Stimulated activated naive CD8-positive, alpha-beta T cell treated with anti-CD3 and anti-CD28 coated beads, Interleukin-15, Interleukin-2, amounts not matched to agents 100 ng/mL and 50 ng/mL, for 24 hours (primary cell): ENCODE data around the gene MAN2B2.

ENCODE experiments used
- H3K27ac Mint-ChIP-seq: one replicate; pipeline ENCODE4 v1.8.0; 2021; ENCODE audit warnings: mild to moderate bottlenecking, mixed read lengths
- H3K27me3 Mint-ChIP-seq: one replicate; pipeline ENCODE4 v1.8.0; 2021; ENCODE audit warnings: mixed read lengths
- H3K36me3 Mint-ChIP-seq: one replicate; pipeline ENCODE4 v1.8.0; 2021; ENCODE audit warnings: low read depth, mixed read lengths
- H3K4me1 Mint-ChIP-seq: one replicate; pipeline ENCODE4 v1.8.0; 2021; ENCODE audit warnings: low read depth, mixed read lengths
- H3K4me3 Mint-ChIP-seq: one replicate; pipeline ENCODE4 v1.8.0; 2021; ENCODE audit warnings: mild to moderate bottlenecking, mixed read lengths
- H3K9me3 Mint-ChIP-seq: one replicate; pipeline ENCODE4 v1.8.0; 2021; ENCODE audit warnings: mixed read lengths

The MAN2B2 gene

DNA sequence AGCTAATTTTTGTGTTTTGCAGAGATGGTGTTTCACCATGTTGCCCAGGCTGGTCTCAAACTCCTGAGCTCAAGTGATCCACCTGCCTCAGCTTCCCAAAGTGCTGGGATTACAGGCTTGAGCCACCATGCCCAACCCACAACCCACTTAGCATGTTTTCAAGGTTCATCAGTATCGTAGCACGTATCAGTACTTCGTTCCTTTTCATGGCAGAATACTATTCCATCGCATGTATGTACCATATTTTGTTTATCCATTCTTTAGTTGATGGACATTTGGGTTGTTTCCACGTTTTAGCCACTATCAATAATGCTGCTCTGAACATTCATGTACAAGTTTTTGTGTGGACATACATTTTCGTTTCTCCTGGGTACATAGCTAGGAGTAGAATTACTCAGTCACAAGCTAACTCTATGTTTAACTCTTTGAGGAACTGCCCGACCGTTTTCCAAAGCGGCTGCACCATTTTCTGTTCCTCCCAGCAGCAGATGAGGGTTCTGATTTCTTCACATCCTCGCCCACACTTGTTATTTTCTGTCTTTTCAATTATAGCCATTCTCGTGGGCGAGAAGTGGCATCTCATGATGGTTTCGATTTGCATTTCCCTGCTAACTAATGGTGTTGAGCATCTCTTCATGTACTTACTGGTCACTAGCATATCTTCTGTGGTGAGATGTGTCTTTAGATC, 32.5 kb downstream of the MAN2B2 start:
- Mint-ChIP-seq H3K4me1 (peaks cover 14% of the 10 kb centered on the region), H3K27ac (no peak overlapping the region), H3K36me3 (peaks cover 73% of the 10 kb centered on the region)

DNA sequence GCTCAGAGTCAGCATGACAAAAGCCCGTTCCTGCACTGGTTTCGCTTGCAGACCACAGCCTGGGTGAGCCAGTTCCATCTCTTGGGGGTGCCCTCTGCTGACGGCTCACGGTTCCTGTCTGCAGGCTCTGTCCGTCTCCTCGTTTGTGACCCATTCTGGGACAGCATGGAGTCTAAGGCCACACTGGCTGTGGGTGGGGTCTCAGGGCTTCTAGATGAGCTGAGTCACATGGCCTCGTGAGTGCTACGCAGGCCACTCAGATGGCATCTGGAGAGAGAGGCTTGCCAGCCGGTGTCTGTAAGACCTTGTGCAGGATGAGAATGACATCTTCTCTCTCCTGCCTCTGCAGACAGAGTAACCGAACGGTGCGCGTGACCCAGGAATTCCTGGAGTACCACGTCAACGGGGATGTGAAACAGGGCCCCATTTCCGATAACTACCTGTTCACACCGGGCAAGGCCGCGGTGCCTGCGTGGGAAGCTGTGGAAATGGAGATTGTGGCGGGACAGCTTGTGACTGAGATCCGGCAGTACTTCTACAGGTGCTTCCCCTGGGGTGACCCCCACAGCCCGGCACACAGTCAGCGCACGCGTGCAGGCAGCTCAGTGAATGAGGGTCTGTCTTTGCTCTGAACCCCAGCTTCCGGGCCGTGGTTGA, 33.9 kb downstream of the MAN2B2 start:
- Mint-ChIP-seq H3K9me3 (no peaks in the 10 kb centered on the region), H3K27ac (no peak overlapping the region), H3K4me3 (no peak overlapping the region)

More for the DNA sequence above, 32.5 kb downstream of the MAN2B2 start:
- Mint-ChIP-seq H3K9me3 (no peaks in the 10 kb centered on the region), H3K4me3 (no peak overlapping the region), H3K27me3 (no peaks in the 10 kb centered on the region)

GRCh38 chr4:6609415-6610079, 34.6 kb downstream of the MAN2B2 start:
- H3K9me3 Mint-ChIP-seq, result no peaks in the 10 kb centered on the region
- peaks cover 53% of the 10 kb centered on the region for H3K36me3 Mint-ChIP-seq
- H3K4me3 Mint-ChIP-seq, result no peak overlapping the region
- H3K27ac Mint-ChIP-seq, result no peak overlapping the region
- H3K27me3 Mint-ChIP-seq, result no peaks in the 10 kb centered on the region
- H3K4me1 Mint-ChIP-seq, result peaks cover 14% of the 10 kb centered on the region

More for the DNA sequence above, 33.9 kb downstream of the MAN2B2 start:
- peaks cover 14% of the 10 kb centered on the region for H3K4me1 Mint-ChIP-seq
- H3K27me3 Mint-ChIP-seq, result no peaks in the 10 kb centered on the region
- peaks cover 60% of the 10 kb centered on the region for H3K36me3 Mint-ChIP-seq

DNA sequence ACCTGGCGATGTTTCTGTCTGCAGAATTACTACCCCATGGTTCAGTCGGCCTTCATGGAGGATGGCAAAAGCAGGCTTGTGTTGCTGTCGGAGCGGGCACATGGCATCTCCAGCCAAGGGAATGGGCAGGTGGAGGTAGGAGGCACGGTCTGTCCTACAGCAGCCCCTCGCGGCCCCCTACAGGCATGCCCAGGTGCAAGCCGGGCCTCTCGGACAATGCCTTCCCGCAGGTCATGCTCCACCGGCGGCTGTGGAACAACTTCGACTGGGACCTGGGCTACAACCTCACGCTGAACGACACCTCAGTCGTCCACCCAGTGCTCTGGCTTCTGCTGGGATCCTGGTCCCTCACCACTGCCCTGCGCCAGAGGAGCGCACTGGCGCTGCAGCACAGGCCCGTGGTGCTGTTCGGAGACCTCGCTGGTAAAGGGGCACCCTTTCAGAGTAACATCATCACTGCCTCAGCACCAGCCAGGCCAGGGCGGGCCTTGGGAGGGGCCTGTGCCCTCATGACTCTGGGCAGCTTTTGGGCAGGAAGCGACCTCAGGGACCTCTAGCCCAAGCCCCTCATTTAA, 36.0 kb downstream of the MAN2B2 start:
- H3K27me3 Mint-ChIP-seq, result no peaks in the 10 kb centered on the region
- no peak overlapping the region for H3K27ac Mint-ChIP-seq
- peaks cover 41% of the 10 kb centered on the region for H3K36me3 Mint-ChIP-seq
- H3K4me1 Mint-ChIP-seq, result peaks cover 14% of the 10 kb centered on the region
- no peak overlapping the region for H3K4me3 Mint-ChIP-seq
- no peaks in the 10 kb centered on the region for H3K9me3 Mint-ChIP-seq

- Mint-ChIP-seq H3K36me3 (peaks cover 42% of the 10 kb centered on the region), H3K27me3 (no peaks in the 10 kb centered on the region), H3K4me3 (no peak overlapping the region), H3K4me1 (peaks cover 8% of the 10 kb centered on the region), H3K27ac (no peak overlapping the region), H3K9me3 (no peaks in the 10 kb centered on the region)
Observed at GRCh38 chr4:6612961-6613675, 38.1 kb downstream of the MAN2B2 start.

DNA sequence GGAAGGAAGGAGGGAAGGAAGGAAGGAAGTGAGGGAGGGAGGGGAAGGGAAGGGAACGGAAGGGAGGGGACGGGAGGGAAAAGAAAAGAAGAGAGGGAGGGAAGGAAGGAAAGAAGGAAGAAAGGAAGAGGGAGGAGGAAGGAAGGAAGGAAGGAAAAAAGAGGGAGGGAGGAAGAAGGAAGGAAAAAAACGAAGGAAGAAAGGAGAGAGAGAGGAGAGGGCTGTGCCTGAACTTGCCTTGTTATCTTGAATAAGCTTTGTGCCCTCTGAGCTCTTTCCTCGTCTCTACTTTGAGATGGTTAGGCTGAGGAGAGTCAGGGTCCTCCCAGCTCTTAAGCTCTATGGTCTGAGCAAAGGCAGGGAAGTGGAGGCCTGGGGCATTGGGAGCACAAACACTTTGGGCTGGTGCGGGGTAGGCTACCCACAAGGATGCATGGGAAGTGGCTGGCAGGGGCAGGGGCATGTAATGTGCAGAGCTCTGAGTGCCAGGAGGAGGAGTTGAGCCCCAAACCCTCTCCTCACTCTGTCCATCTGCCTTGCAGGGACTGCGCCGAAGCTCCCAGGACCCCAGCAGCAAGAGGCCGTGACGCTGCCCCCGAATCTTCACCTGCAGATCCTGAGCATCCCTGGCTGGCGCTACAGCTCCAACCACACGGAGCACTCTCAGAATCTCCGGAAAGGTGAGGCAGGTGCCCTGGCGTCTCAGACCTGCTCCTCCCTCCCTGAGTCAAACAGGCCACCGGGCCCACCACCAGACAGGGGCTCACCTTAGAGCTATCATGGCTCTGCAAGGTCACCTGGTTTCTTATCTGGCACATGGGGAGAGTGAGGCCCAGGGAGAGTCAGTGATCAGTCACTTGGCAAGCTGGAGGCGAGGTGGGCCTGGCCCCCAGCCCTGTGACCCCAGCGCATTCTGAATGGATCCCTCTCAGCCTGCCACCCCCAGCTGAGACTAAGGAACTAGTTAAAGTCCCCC, 39.0 kb downstream of the MAN2B2 start:
- no peaks in the 10 kb centered on the region for H3K27me3 Mint-ChIP-seq
- H3K9me3 Mint-ChIP-seq, result no peaks in the 10 kb centered on the region
- H3K27ac Mint-ChIP-seq, result peak overlapping the region; percentile 52
- H3K4me1 Mint-ChIP-seq, result no peaks in the 10 kb centered on the region
- peaks cover 39% of the 10 kb centered on the region for H3K36me3 Mint-ChIP-seq
- H3K4me3 Mint-ChIP-seq, result no peak overlapping the region

GRCh38 chr4:6614701-6615230, 39.8 kb downstream of the MAN2B2 start:
- H3K4me3 Mint-ChIP-seq, result no peak overlapping the region
- no peaks in the 10 kb centered on the region for H3K27me3 Mint-ChIP-seq
- no peaks in the 10 kb centered on the region for H3K4me1 Mint-ChIP-seq

DNA sequence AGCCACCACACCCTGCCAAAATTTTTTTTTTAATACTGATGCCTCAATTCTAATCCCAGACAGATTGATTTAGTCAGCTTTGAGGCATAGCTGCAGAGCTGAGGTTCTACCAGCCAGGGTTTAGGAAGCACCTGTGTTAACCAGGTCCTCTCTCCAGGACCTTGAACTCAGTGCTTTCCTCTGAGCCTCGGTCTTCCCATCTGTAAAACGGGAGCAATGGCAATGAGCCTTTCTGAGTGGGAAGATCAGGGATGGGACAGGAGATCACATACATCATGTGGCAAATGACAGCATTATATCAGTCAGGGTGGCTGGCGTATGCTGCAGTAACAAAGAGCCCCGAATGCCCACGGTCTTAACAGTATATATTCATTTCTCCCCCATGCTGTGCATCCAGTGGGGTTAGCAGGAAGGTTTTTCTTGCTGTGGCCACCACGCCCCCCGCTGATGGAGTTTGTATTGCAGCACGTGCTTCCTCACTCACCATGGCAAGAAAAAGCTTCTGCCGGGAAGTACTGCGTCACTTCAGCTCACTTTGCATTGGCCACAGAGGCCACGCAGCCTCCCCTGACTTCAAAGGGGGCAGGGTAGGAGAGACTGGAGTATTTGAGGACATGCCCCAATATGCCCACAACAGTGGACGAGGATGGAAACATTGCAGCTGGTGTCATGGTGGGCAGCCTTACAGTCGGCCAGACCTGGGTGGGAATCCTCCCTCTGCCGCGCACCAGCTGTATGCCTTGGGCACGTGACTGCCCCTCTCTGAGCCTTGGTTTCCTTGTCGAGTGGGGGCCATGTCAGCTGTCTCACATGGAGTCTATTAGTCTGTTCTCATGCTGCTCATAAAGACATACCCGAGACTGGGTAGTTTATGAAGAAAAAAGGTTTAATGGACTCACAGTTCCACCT, 41.4 kb downstream of the MAN2B2 start:
- Mint-ChIP-seq H3K36me3 (peaks cover 35% of the 10 kb centered on the region), H3K27me3 (no peaks in the 10 kb centered on the region), H3K27ac (no peak overlapping the region), H3K9me3 (no peaks in the 10 kb centered on the region), H3K4me1 (no peaks in the 10 kb centered on the region), H3K4me3 (no peak overlapping the region)

More at GRCh38 chr4:6614701-6615230, 39.8 kb downstream of the MAN2B2 start:
- no peaks in the 10 kb centered on the region for H3K9me3 Mint-ChIP-seq
- H3K27ac Mint-ChIP-seq, result no peak overlapping the region
- H3K36me3 Mint-ChIP-seq, result peaks cover 35% of the 10 kb centered on the region

DNA sequence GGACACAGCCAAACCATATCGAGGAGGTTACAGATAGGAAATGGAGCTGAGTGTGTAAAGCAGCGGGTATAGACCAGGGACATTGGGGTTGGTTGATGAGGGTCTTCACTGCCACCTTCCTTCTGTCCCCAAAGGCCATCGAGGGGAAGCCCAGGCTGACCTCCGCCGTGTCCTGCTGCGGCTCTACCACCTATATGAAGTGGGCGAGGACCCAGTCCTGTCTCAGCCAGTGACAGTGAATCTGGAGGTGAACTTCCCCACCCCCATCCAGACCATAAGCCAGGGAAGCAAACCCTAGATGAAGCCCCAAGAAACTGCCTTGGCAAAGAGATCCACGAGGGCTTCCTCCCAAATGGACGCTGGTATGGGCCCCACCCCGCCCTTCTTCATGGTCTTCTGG, 42.3 kb downstream of the MAN2B2 start:
- Mint-ChIP-seq H3K36me3 (peaks cover 36% of the 10 kb centered on the region), H3K4me3 (no peak overlapping the region), H3K27me3 (no peaks in the 10 kb centered on the region), H3K9me3 (no peaks in the 10 kb centered on the region), H3K27ac (no peak overlapping the region), H3K4me1 (no peaks in the 10 kb centered on the region)

DNA sequence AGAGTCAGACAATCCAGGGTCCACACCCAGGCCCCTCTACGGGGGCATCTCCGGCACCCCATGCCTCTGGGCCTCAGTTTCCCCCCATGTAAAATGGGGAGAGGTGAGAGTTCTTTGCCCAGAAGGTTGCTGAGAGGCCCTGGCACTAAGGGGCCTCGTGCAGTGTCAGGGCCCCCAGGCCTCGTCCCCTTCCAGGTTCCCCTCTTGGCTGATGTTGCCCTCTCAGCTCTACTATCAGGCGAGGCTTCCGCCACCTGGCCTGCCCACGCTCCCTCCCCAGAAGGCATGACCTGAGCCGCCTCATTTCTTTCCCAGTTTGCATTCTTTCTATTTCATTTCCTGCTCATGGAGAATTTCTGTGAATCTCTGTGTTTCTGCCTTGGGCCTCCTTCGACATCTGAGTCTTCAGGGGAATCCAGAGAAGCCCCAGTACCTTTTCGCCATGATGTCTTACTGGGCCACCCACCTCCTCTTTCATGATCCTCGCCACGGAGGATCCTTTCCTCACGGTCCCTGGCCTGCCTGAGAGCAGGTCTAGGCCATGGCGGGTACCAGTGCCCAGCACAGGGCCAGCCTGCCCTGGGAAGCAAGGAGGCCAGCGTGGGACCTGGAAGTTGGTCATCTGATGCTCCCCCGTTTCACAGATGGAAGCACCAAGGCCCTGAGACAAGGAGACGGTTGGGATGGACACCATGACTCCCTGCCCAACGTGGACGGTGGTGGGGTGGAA, 43.6 kb downstream of the MAN2B2 start:
- no peaks in the 10 kb centered on the region for H3K27me3 Mint-ChIP-seq
- no peaks in the 10 kb centered on the region for H3K9me3 Mint-ChIP-seq
- no peaks in the 10 kb centered on the region for H3K4me1 Mint-ChIP-seq
- H3K27ac Mint-ChIP-seq, result no peak overlapping the region
- H3K4me3 Mint-ChIP-seq, result no peak overlapping the region
- peaks cover 35% of the 10 kb centered on the region for H3K36me3 Mint-ChIP-seq

DNA sequence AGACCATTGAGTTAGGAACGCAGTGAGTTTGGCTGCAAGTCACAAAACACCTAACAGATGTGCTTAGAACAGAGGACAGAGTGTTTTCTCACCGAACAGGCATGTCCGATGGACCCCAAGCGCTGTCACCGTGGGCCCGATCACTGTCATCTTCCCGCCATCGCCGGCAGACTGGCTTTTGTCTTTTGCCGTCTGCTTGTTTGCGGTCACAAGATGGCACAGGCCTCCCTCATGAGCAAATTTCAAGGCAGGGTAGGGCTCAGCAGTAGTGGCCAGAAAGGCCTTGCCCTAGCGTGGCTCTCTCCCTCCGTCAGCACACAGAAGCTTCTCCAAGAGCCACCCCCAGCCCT, 44.1 kb downstream of the MAN2B2 start:
- Mint-ChIP-seq H3K27me3 (no peaks in the 10 kb centered on the region), H3K4me1 (no peaks in the 10 kb centered on the region), H3K36me3 (peaks cover 35% of the 10 kb centered on the region), H3K27ac (no peak overlapping the region), H3K4me3 (no peak overlapping the region), H3K9me3 (no peaks in the 10 kb centered on the region)

DNA sequence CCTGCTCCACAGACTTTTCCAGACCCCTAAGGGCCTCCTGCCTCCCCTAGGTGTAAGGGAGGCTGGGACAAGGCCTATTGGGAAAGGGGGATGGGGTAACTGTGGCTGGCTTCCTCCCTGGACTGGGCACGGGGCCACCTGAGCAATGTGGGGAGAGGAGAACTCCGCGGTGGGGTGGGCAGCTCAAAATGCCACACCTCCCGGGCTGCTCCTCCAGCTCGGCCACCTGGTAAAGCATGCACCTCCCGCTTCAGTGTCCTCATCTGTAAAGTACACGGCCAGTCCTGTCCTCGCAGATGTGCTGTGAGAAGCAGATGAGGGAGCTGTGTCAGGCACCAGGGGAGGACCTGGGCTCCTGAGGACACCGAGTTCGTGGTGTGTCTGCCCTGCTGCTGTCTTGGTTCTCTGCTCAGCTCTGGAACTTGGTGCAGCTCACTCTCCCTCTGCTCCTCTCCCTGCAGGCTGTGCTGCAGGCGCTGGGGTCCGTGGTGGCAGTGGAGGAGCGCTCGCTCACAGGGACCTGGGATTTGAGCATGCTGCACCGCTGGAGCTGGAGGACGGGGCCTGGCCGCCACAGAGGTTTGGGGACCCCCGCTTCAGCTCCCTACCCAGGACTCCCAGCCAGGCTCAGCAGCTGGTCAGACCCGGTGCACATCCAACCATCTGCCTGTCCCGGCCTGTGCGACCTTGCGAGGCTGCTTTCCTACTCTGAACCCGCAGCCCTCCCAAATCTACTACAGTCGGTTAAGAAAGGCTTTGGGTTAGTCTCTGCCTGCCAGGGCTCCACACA, 44.7 kb downstream of the MAN2B2 start:
- no peak overlapping the region for H3K27ac Mint-ChIP-seq
- no peak overlapping the region for H3K4me3 Mint-ChIP-seq
- H3K9me3 Mint-ChIP-seq, result no peaks in the 10 kb centered on the region
- H3K36me3 Mint-ChIP-seq, result peaks cover 35% of the 10 kb centered on the region
- no peaks in the 10 kb centered on the region for H3K27me3 Mint-ChIP-seq
- H3K4me1 Mint-ChIP-seq, result no peaks in the 10 kb centered on the region
